NCI-H1048 (cell line): ENCODE measurements around the gene ZCCHC7.
"Not testable (repeated sequence)": the region's sequence is repeated elsewhere in the genome, so short reads cannot be mapped to it uniquely, and the experiment has no call there.

Source experiments
- DNase-seq: peaks from one replicate; lab custom pipeline; 2025; lab: John Stamatoyannopoulos, UW

Gene ZCCHC7

GRCh38 chr9:37251452-37251851 is 131.1 kb downstream of the ZCCHC7 start:
- DNase-seq = no peak

DNA sequence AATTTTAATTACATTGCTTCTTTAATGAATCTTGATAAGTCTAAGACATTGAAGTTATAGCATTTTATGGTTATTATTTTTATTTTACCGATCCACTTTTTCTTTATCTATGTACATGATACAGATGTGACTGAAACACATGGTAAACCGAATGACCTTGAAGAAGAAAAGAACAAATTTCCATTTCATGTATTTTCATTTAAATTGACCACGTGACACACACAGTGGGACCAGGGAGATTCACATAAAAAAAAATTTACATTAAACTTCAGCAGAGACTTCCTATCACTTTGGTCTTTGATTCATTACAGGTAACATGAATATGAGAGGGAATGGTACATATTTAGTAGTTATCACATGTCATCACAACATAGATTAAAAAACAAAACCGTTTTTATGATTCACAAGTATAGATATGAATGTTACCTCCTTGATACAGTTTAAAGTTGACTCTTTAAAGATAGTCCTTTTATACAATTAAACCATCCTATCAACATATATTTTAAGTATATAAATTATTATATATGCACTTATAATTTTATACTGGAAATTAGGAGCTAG is 133.1 kb downstream of the ZCCHC7 start:
- DNase-seq = no peak

DNA sequence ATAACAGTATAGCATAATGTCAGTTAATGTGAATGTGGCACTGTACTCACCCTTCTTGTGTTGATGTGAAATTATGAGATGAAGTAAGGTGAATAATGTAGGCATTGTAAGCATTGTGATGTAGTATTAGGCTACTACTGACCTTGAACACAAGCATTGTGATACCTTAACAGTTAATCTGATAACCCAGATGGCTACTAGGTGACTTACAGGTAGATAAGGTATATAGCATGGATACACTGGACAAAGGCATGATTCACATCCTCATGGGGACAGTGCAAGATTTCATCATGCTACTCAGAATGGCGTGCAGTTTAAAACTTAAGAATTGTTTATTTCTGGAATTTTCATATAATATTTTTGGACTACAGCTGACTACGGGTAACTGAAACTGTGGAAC is 134.8 kb downstream of the ZCCHC7 start:
- no peak for DNase-seq

GRCh38 chr9:37255944-37256862 is 135.8 kb downstream of the ZCCHC7 start:
- no peak for DNase-seq

- no peak for DNase-seq
These were observed 139.6 kb downstream of the ZCCHC7 start for GRCh38 chr9:37259951-37260350.

DNA sequence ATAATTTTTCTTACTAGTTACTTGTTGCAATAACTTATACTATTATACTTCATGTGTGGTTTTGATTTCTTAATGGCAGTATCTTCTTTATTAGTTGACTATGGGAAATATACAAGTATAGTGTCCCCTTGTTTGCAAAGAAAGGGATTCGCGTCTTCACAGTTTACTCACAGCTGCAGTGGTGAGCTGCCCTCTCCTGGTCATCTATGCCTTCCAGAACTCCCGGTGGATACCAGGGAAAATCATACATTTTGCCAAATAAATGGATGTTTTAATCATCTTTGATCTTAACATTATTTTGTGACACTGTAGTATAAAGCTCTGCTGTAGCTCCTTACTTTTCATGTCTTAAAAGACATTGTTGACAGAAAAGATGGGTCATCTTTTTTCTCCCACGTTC is 142.0 kb downstream of the ZCCHC7 start:
- no peak for DNase-seq

GRCh38 chr9:37264539-37264938 is 144.2 kb downstream of the ZCCHC7 start:
- no peak for DNase-seq

GRCh38 chr9:37266630-37267029 is 146.3 kb downstream of the ZCCHC7 start:
- DNase-seq = no peak

DNA sequence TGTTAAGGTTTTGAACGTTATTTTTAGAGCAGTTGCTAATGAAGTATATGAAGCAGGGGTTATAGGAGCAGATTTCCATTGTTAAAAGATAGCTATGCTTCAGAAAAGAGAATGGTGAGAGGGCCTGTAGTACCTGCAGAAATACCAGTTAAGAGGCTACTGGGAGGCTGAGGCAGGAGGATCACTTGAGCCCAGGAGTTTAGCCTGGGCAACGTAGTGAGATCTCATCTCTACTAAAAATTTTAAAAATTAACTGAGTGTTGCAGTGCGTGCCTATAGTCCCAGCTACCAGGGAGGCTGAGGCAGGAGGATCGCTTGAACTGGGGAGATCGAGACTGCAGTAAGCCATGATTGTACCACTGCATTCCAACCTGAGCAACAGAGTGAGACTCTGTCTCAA is 148.8 kb downstream of the ZCCHC7 start:
- no peak for DNase-seq

GRCh38 chr9:37271679-37272078 is 151.3 kb downstream of the ZCCHC7 start:
- no peak for DNase-seq

DNA sequence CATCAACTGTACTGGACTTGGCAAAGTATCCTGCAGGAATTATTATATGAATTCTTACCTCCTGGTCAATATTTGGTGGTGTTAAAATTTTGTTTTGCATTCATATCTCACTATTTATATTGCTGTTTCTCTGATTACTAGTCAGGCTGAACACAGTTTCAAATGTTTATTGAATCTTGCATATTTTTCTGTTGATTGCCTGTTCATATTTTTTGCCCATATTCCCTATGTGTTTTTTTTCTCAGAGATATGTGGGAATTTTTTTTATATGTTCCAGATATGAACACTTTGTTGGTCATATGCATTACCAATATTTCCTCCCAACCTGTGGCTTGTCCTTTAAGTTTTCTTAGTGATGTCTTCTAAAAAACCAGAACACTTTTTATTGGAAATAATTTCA is 153.2 kb downstream of the ZCCHC7 start:
- DNase-seq = no peak

DNA sequence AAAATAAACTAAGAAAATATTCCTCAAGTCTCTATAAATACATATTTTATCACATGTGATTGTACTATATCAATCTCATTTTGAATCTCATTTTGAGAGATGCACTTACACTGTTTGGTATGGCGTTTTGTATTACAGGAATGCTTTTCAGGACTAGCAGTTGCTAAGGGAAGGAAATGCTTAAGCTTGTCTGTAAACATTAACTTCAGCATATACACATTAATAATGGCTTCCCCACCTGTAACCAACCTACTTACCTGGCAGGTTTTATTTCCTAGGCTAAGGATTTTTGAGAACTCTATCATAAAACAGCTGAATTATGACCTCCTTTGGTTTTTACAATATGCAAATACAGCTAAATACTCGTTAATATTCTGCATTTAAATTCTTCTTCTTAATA is 161.2 kb downstream of the ZCCHC7 start:
- DNase-seq = no peak

DNA sequence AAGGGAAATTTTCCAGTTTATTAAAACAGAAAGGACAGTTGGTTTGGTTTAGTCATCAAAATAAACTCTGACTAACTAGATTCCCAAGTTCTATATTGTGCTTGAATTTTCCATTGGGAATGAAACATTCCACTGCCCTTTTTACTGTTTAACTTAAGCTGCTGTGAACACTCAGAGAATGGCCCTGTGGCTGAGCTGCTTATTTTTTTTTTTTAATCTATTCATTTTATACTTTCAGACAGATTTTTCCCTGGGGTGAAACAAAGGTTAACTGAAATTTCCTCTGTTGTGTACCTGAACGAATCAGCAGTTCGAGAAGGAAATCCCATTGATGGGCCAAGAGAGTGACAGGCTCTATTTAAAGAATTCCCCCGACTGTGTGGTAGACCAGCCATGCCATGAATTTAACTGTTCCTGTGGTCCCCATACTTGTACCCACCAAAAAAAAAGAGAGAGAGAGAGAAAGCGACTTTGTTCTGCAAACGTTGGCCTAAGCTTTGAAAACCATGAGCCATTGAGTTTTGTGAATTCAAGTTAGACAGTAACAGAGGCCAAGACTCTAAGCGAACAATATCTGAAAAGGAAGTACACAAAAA is 163.5 kb downstream of the ZCCHC7 start:
- DNase-seq = no peak

- DNase-seq = no peak
These were observed 164.3 kb downstream of the ZCCHC7 start for GRCh38 chr9:37284636-37285035.

DNA sequence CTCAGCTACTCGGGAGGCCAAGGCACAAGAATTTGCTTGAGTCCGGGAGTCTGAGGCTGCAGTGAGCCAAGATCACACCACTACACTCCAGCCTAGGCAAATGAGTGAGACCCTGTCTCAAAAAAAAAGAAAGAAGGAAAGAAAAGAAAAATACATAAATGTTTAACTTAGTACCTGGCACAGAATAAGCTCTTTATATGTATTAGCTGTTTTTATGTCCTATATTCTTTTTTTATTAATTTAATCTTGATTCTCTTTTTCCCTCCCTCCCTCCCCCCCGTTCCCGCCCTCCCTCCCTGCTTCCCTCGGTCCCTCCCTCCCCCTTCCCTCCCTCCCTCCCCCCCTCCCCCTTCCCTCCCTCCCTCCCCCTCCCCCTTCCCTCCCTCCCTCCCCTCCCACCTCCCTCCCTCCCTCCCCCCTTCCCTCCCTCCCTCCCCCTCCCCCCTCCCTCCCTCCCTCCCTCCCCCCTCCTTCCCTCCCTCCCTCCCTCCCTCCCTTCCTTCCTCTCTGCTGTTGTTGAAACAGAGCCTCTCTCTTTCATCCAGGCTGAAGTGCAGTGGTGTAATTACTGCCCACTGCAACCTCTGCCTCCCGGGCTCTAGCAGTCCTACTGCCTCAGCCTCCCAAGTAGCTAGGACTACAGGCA is 166.3 kb downstream of the ZCCHC7 start:
- DNase-seq = no peak

GRCh38 chr9:37287317-37287716 is 166.9 kb downstream of the ZCCHC7 start:
- DNase-seq = no peak

DNA sequence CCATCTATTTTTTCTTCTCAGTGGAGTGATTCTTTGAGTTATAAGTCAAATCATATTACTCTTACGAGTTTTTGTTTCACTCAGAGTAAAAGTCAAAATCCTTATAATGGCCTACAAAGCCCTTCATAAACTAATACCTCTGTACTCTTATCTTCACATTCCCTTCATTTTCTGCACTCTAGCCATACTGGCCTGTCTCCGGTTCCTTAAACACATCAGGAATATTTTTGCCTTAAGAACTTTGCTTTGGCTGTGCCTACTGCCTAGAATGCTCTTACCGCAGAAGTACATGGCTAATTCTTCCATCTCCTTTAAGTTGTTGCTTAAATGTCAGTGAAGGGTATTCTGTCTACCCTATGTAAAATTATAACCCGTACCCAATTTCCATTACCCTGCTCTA is 169.3 kb downstream of the ZCCHC7 start:
- DNase-seq = no peak

- no peak for DNase-seq
These were observed 170.1 kb downstream of the ZCCHC7 start for GRCh38 chr9:37290366-37290939.

GRCh38 chr9:37290940-37291485 is 170.6 kb downstream of the ZCCHC7 start:
- no peak for DNase-seq

DNA sequence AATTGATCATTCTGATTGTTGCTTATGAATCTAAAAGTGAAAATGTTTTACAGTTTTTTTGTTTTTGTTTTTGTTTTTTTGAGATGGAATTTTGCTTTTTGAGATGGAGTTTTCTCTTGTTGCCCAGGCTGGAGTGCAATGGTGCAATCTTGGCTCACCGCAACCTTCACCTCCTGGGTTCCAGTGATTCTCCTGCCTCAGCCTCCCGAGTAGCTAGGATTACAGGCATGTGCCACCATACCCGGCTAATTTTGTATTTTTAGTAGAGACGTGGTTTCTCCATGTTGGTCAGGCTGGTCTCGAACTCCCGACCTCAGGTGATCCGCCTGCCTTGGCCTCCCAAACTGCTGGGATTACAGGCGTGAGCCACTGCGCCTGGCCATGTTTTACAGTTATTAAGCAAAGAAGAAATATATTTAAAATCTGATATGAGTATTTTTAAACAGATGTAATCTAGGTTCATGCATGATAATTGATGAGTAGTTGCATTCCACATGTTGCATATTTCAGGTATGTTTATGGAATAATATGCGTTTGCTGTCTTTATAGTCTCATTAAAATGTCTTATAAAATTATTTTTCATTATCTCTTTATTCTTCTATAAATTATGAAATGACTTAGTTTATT is 171.4 kb downstream of the ZCCHC7 start:
- DNase-seq = not testable (repeated sequence)

- DNase-seq = no peak
These were observed 172.5 kb downstream of the ZCCHC7 start for GRCh38 chr9:37292896-37293295.
